KMS-11 (cell line): ENCODE results near the gene MAGEL2.

ENCODE experiments used
- H2AFZ ChIP-seq: fragments of 200-600 bp; sonication (generic); 2 replicates; pipeline ENCODE4 v1.6.1; 2016; ENCODE audit warnings: antibody characterized with exemption, mixed run types, low read depth
- H3K27ac ChIP-seq: fragments of 200-600 bp; sonication (generic); 2 replicates; pipeline ENCODE4 v1.6.1; 2016; ENCODE audit warnings: mild to moderate bottlenecking, mixed run types
- H3K27me3 ChIP-seq: fragments of 200-600 bp; sonication (generic); 2 replicates; pipeline ENCODE4 v1.6.1; 2017; ENCODE audit warnings: mild to moderate bottlenecking, low read depth, mixed run types, moderate library complexity; ENCODE audit not compliant: insufficient read depth
- H3K36me3 ChIP-seq: fragments of 200-600 bp; sonication (generic); 2 replicates; pipeline ENCODE4 v1.6.1; 2017; ENCODE audit warnings: mild to moderate bottlenecking, mixed run types; ENCODE audit not compliant: insufficient read depth
- H3K4me1 ChIP-seq: fragments of 200-600 bp; sonication (generic); 2 replicates; pipeline ENCODE4 v1.6.1; 2016; ENCODE audit warnings: mild to moderate bottlenecking, low read depth, mixed run types; ENCODE audit not compliant: poor library complexity, severe bottlenecking
- H3K4me2 ChIP-seq: fragments of 200-600 bp; sonication (generic); 2 replicates; pipeline ENCODE4 v1.7.0; 2016; ENCODE audit warnings: mild to moderate bottlenecking, mixed run types
- H3K4me3 ChIP-seq: fragments of 200-600 bp; sonication (generic); IDR thresholded peaks from 2 replicates; pipeline ENCODE4 v1.6.1; 2017; ENCODE audit warnings: low read depth, low read length, mixed read lengths; ENCODE audit not compliant: insufficient read depth
- H3K79me2 ChIP-seq: fragments of 200-600 bp; sonication (generic); 2 replicates; pipeline ENCODE4 v1.6.1; 2016; ENCODE audit warnings: low read depth, mixed run types; ENCODE audit not compliant: insufficient read depth
- H3K9ac ChIP-seq: fragments of 200-600 bp; sonication (generic); 2 replicates; pipeline ENCODE4 v1.6.1; 2016; ENCODE audit warnings: mild to moderate bottlenecking, mixed run types
- H4K20me1 ChIP-seq: fragments of 200-600 bp; sonication (generic); 2 replicates; pipeline ENCODE4 v1.6.1; 2016; ENCODE audit warnings: mild to moderate bottlenecking, mixed run types; ENCODE audit not compliant: insufficient read depth
- TF ChIP-seq, protein P1 (sequence below): fragments of 200-600 bp; sonication (generic); conservative IDR thresholded peaks from 2 replicates; pipeline ENCODE4 v1.6.1; 2017; ENCODE audit warnings: low read depth, mild to moderate bottlenecking, antibody characterized with exemption, low read length, moderate library complexity, mixed read lengths

The MAGEL2 gene

DNA sequence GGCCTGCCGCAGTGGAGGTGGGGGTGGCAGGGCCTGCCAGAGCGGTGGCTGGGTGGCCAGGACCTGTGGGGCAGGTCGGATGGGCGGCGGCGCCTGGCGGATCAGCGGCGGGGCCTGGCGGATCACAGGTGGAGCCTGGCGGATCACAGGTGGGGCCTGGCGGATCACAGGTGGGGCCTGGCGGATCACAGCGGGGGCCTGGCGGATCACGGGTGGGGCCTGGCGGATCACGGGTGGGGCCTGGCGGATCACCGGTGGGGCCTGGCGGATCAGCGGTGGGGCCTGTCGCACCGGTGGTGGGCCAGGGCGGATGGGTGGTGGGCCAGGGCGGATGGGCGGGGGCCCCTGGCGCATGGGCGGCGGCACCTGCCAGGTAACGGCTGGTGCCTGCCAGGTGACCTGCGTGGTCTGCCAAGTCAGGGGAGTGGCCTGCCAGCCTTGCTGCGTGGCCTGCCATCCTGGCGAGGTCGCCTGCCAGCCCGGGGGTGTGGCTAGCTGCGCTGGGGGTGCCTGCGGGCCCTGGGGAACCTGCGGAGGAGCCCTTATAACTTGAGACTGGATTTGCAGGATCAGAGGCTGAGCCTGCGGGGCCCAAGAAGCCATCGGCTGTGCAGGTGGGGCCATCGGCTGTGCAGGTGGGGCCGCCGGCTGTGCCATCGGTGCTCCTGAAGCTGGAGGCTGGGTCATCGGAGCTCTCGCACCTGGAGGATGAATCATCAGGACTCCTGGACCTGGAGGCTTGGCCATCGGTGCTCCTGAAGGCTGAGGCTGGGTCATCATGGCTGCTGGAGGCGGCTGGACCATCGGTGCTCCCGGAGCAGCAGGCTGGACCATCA, 1.3 kb downstream of the MAGEL2 start:
- H4K20me1 ChIP-seq, result no peaks in the 10 kb centered on the region
- H2AFZ ChIP-seq, result no peak overlapping the region
- no peaks in the 10 kb centered on the region for H3K79me2 ChIP-seq
- H3K9ac ChIP-seq, result no peak overlapping the region
- no peaks in the 10 kb centered on the region for H3K36me3 ChIP-seq
- no peak overlapping the region for H3K4me3 ChIP-seq
- TF ChIP-seq, protein P1, sequence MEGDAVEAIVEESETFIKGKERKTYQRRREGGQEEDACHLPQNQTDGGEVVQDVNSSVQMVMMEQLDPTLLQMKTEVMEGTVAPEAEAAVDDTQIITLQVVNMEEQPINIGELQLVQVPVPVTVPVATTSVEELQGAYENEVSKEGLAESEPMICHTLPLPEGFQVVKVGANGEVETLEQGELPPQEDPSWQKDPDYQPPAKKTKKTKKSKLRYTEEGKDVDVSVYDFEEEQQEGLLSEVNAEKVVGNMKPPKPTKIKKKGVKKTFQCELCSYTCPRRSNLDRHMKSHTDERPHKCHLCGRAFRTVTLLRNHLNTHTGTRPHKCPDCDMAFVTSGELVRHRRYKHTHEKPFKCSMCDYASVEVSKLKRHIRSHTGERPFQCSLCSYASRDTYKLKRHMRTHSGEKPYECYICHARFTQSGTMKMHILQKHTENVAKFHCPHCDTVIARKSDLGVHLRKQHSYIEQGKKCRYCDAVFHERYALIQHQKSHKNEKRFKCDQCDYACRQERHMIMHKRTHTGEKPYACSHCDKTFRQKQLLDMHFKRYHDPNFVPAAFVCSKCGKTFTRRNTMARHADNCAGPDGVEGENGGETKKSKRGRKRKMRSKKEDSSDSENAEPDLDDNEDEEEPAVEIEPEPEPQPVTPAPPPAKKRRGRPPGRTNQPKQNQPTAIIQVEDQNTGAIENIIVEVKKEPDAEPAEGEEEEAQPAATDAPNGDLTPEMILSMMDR, result no peak
- H3K4me1 ChIP-seq, result no peaks in the 10 kb centered on the region
- H3K27me3 ChIP-seq, result no peaks in the 10 kb centered on the region
- H3K4me2 ChIP-seq, result no peak overlapping the region
- H3K27ac ChIP-seq, result no peak overlapping the region

DNA sequence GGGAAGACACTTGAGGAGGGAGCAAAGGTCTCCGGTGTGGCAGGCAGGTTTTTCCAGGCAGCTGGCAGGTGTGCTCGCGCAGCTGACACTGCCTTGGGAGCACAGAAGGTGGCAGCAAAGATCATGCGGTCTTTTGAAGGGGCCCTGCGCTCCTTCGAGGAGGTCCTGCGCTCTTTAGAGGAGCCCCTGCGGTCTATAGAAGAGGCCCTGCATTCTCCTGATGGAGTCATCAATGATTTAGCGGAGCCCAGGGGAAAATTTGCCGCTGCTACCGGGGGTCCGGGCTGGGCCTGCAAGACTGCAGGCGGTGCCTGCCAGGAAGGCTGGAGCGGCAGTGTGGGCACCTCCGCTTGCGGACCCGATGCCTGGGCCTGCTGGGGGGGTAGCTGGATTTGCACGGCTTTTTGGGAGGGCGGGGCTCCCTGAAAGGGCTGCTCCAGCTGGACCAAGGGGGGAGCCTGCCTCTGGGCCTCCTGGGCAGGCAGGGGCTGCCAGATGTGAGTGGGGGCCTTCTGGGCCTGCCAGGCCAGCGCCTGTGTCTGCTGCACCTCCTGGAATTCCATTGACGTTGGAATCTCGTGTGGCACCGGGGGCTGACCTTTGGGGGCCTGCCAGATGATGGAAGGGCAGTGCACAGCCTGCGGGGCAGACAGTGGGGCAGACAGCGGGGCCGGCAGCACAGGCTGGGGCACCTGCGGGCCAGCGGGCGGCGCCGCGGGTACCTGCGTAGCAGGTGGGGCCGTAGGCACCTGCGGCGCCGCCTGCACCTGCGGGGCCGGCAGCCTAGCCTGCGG, 2.1 kb downstream of the MAGEL2 start:
- Histone ChIP-seq H3K27ac (no peak overlapping the region), H3K9ac (no peak overlapping the region), H3K27me3 (no peaks in the 10 kb centered on the region; the same call in 1 of the 2 replicates), H2AFZ (no peak overlapping the region), H3K4me3 (no peak overlapping the region), H3K4me1 (peaks cover under 1% of the 10 kb centered on the region), H4K20me1 (no peaks in the 10 kb centered on the region), H3K79me2 (no peaks in the 10 kb centered on the region), H3K4me2 (no peak overlapping the region), H3K36me3 (no peaks in the 10 kb centered on the region)
- TF ChIP-seq, protein P1, result no peak

DNA sequence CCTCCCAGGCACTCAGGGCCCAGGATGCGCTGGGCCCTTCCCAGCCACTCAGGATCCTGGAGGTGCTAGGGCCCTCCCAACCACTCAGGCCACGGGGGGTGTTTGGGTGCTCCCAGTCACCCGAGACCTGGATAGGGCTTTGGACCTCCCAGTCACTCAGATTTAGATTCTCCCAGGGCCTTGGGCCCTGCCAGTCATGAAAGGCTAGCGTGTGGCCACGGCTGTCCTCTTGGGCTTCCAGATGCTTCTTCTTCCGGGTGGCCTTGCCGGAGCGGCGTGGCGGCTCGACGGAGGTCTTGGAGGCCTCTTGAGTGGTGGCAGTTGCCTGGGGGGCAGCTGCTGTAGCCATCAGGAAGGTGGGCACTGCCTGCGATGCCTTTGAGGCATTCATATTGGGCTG, 2.8 kb downstream of the MAGEL2 start:
- TF ChIP-seq, protein P1, result no peak
- Histone ChIP-seq H3K4me3 (no peak overlapping the region), H4K20me1 (no peaks in the 10 kb centered on the region), H3K9ac (no peak overlapping the region), H3K4me1 (peaks cover 5% of the 10 kb centered on the region), H2AFZ (no peak overlapping the region), H3K27ac (no peak overlapping the region), H3K27me3 (no peaks in the 10 kb centered on the region; the same call in 1 of the 2 replicates), H3K4me2 (no peak overlapping the region), H3K79me2 (no peaks in the 10 kb centered on the region), H3K36me3 (no peaks in the 10 kb centered on the region)

DNA sequence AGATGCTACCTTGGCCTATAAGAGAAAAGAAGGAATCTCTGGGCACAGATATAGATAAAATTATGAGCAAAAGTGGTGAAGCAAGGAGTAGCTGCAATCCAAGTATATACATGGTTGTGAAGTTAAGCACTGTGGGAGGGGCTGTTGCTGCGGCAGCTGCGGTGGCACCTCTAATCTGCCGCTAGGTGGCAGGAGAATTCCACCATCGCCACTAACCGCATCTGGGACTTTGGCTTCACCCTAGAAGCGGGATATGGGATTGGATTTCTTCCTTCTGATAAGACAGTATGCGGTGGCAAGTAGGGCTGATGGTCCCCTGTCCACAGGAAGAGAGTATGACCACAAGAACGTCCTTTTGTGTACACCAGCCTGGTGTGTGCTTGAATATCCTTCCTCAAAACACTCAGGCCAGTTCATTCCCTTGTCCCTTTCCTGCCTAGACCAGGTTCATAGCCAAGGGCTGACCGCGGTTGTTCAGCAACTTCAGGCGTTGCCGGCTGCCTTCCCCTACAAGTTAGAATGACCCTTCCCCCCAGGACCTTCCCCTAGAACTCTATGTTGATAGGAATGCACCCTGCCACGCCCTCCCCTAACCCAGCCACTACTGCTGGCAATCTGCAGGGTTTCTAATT, 5.1 kb downstream of the MAGEL2 start:
- TF ChIP-seq, protein P1, result peak; percentile 93

More for the DNA sequence above, 5.1 kb downstream of the MAGEL2 start:
- no peak overlapping the region for H3K27ac ChIP-seq
- H3K4me3 ChIP-seq, result no peak overlapping the region
- H2AFZ ChIP-seq, result no peak overlapping the region
- H3K79me2 ChIP-seq, result no peaks in the 10 kb centered on the region
- H3K9ac ChIP-seq, result no peak overlapping the region
- H3K4me2 ChIP-seq, result no peak overlapping the region
- no peaks in the 10 kb centered on the region for H4K20me1 ChIP-seq
- no peaks in the 10 kb centered on the region for H3K36me3 ChIP-seq
- no peaks in the 10 kb centered on the region; the same call in 1 of the 2 replicates for H3K27me3 ChIP-seq
- H3K4me1 ChIP-seq, result peaks cover 5% of the 10 kb centered on the region
